Smooth muscle cell (in vitro differentiated cells): ENCODE results near the gene GPR176. TPM values are rescaled to one million over a fixed set of nuclear protein-coding genes. Genes with fewer than 3 reads are reported as not detected.

Experiments
- DNase-seq: peaks from one replicate; lab custom pipeline; 2025; ENCODE audit not compliant: unreplicated experiment; lab: John Stamatoyannopoulos, UW
- H2AFZ ChIP-seq: fragments of 200-600 bp; sonication (generic); 2 replicates; pipeline ENCODE4 v1.6.0; 2016; ENCODE audit warnings: antibody characterized with exemption, low read depth, mild to moderate bottlenecking
- H3F3A ChIP-seq: fragments of 200-600 bp; sonication (generic); 2 replicates; pipeline ENCODE4 v1.6.0; 2017; ENCODE audit warnings: antibody characterized with exemption, low read depth
- H3K27ac ChIP-seq: fragments of 200-600 bp; sonication (generic); 2 replicates; pipeline ENCODE4 v1.5.1; 2016; ENCODE audit warnings: low read depth, mild to moderate bottlenecking
- H3K27me3 ChIP-seq: fragments of 200-600 bp; sonication (generic); 2 replicates; pipeline ENCODE4 v1.6.1; 2016; ENCODE audit warnings: low read depth, mild to moderate bottlenecking
- H3K36me3 ChIP-seq: fragments of 200-600 bp; sonication (generic); 2 replicates; pipeline ENCODE4 v1.5.1; 2016; ENCODE audit warnings: low read depth
- H3K4me1 ChIP-seq: fragments of 200-600 bp; sonication (generic); 2 replicates; pipeline ENCODE4 v1.5.1; 2016; ENCODE audit warnings: low read depth
- H3K4me2 ChIP-seq: fragments of 200-600 bp; sonication (generic); 2 replicates; pipeline ENCODE4 v1.6.0; 2016; ENCODE audit warnings: mild to moderate bottlenecking
- H3K4me3 ChIP-seq: fragments of 200-600 bp; sonication (generic); 2 replicates; pipeline ENCODE4 v1.5.1; 2016; ENCODE audit warnings: mild to moderate bottlenecking
- H3K79me2 ChIP-seq: fragments of 200-600 bp; sonication (generic); 2 replicates; pipeline ENCODE4 v1.6.0; 2016; ENCODE audit warnings: low read depth, mild to moderate bottlenecking
- H3K9ac ChIP-seq: fragments of 200-600 bp; sonication (generic); 2 replicates; pipeline ENCODE4 v1.6.0; 2016; ENCODE audit warnings: low read depth
- H3K9me3 ChIP-seq: fragments of 200-600 bp; sonication (generic); replicated peaks from 2 replicates; pipeline ENCODE4 v1.5.1; 2016; ENCODE audit warnings: low read depth
- H4K20me1 ChIP-seq: fragments of 200-600 bp; sonication (generic); 2 replicates; pipeline ENCODE4 v1.6.0; 2016; ENCODE audit warnings: low read depth
- CTCF ChIP-seq: fragments of 200-600 bp; sonication (generic); IDR thresholded peaks from 2 replicates; pipeline ENCODE4 v1.5.1; 2017; ENCODE audit warnings: borderline replicate concordance, mild to moderate bottlenecking, antibody characterized with exemption; ENCODE audit not compliant: insufficient read depth, poor library complexity, severe bottlenecking
- WGBS: methylation state at CpG from one replicate; pipeline ENCODE4 v1.1.7; 2016; ENCODE audit warnings: low lambda C conversion rate; 5-methylcytosine and 5-hydroxymethylcytosine counted together
- polyA plus RNA-seq: library from polyadenylated mRNA; unstranded; fragments of >200 nt; fragmentation: Nextera tagmentation; extraction: Ambion mirVana; gene quantifications from 2 replicates; pipeline ENCODE4 v1.2.1, GENCODE V29; 2016
- total RNA-seq: library from RNA; depleted of rRNA; stranded (reverse); fragments of >200 nt; gene quantifications from 2 replicates; pipeline ENCODE4 v1.2.3, GENCODE V29; 2014

Gene GPR176
- total and polyA plus RNA-seq, 2 experiments from 2014 or later = 20.0 to 22.4 TPM

- H3K9me3 ChIP-seq = no peaks in the 10 kb centered on the region
- no peak overlapping the region for H3K4me2 ChIP-seq
- H3F3A ChIP-seq = no peaks in the 10 kb centered on the region
- WGBS = 88% methylated on average over 2 of the region's 2 CpGs
- H3K9ac ChIP-seq = no peak overlapping the region
- TF ChIP-seq CTCF = no peak
- H3K4me1 ChIP-seq = peaks cover 11% of the 10 kb centered on the region
- no peak overlapping the region for H3K27ac ChIP-seq
- no peaks in the 10 kb centered on the region for H3K27me3 ChIP-seq
- H3K36me3 ChIP-seq = no peaks in the 10 kb centered on the region
- no peak overlapping the region for H3K4me3 ChIP-seq
- H2AFZ ChIP-seq = no peak overlapping the region
- no peak for DNase-seq
- H3K79me2 ChIP-seq = no peaks in the 10 kb centered on the region
- peaks cover 3% of the 10 kb centered on the region for H4K20me1 ChIP-seq
These were observed 5.1 kb downstream of the GPR176 start for GRCh38 chr15:39914977-39915376.

- TF ChIP-seq CTCF = no peak
- Histone ChIP-seq H3K27ac (no peak overlapping the region), H3K4me1 (peaks cover 7% of the 10 kb centered on the region), H4K20me1 (peaks cover 20% of the 10 kb centered on the region), H2AFZ (no peak overlapping the region), H3K9me3 (no peaks in the 10 kb centered on the region), H3K9ac (no peak overlapping the region), H3K4me2 (no peak overlapping the region), H3K4me3 (no peak overlapping the region), H3K27me3 (no peaks in the 10 kb centered on the region), H3K79me2 (no peaks in the 10 kb centered on the region), H3F3A (no peaks in the 10 kb centered on the region), H3K36me3 (no peaks in the 10 kb centered on the region)
- 85% methylated on average over 5 of the region's 5 CpGs for WGBS
- DNase-seq = no peak
These were observed 11.1 kb downstream of the GPR176 start for GRCh38 chr15:39909007-39909406.

GRCh38 chr15:39908186-39908585 lies 11.9 kb downstream of the GPR176 start:
- DNase-seq = no peak
- H3K9ac ChIP-seq = no peak overlapping the region
- no peak for TF ChIP-seq CTCF
- peaks cover 10% of the 10 kb centered on the region for H3K4me1 ChIP-seq
- no peaks in the 10 kb centered on the region for H3F3A ChIP-seq
- H3K4me2 ChIP-seq = no peak overlapping the region
- H3K4me3 ChIP-seq = no peak overlapping the region
- peak overlapping the region; percentile 13 for H3K27ac ChIP-seq
- H3K36me3 ChIP-seq = no peaks in the 10 kb centered on the region
- H3K9me3 ChIP-seq = no peaks in the 10 kb centered on the region
- WGBS = 4% methylated on average over 1 of the region's 1 CpG
- H2AFZ ChIP-seq = no peak overlapping the region
- H4K20me1 ChIP-seq = peaks cover 20% of the 10 kb centered on the region
- H3K27me3 ChIP-seq = no peaks in the 10 kb centered on the region
- no peaks in the 10 kb centered on the region for H3K79me2 ChIP-seq

- H3K36me3 ChIP-seq = no peaks in the 10 kb centered on the region
- peaks cover 20% of the 10 kb centered on the region for H3K4me1 ChIP-seq
- TF ChIP-seq CTCF = no peak
- DNase-seq = no peak
- H4K20me1 ChIP-seq = peaks cover 22% of the 10 kb centered on the region
- no peak overlapping the region for H2AFZ ChIP-seq
- no peak overlapping the region for H3K27ac ChIP-seq
- H3K9me3 ChIP-seq = no peaks in the 10 kb centered on the region
- H3K4me2 ChIP-seq = no peak overlapping the region
- no peaks in the 10 kb centered on the region for H3K27me3 ChIP-seq
- 75% methylated on average over 3 of the region's 3 CpGs for WGBS
- no peak overlapping the region for H3K9ac ChIP-seq
- no peaks in the 10 kb centered on the region for H3F3A ChIP-seq
- H3K79me2 ChIP-seq = no peaks in the 10 kb centered on the region
- H3K4me3 ChIP-seq = no peak overlapping the region
These were observed 12.8 kb downstream of the GPR176 start for GRCh38 chr15:39907216-39907615.
